ENCODE data around the gene RARA.

RARA gene

DNA sequence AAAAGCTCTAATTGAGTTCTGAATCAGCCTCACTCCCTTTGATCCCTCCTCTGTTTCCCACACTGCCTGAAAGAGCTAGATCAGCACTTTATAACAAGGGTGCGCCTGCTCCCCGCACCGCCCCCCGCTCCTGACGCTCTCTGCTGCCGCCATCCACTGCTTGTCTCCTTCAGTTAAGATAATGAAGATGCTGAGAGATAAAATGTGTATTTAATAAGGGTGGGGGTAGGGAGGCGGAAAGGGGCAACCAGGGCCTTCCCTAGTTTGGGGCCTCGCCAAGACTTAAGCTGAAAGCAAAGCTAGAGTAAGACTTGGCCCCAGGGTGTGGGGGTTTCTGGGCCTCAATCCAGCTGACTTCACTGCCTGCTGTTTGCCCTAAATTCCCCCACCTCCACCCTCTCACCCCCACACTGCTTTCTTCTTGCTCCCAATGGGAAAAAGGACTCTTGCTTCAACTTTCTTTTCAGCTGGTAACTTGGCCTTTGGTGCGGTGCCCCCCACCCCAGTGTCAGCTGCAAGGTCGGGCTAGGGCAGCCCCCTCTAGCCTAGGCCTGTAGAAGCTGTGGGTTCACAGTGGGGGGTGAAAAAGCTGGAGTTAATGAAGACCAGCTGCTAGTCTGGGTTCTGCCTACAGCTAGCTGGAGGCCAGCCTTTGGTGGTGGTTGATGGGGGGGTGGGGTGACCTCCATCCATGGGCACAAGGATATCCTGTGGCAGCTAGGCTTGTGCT, 1.8 kb upstream of the RARA start:
- no peak for TF ChIP-seq ZFX (IDR thresholded peaks at IDR 0.05)
- TF ChIP-seq, protein P1, sequence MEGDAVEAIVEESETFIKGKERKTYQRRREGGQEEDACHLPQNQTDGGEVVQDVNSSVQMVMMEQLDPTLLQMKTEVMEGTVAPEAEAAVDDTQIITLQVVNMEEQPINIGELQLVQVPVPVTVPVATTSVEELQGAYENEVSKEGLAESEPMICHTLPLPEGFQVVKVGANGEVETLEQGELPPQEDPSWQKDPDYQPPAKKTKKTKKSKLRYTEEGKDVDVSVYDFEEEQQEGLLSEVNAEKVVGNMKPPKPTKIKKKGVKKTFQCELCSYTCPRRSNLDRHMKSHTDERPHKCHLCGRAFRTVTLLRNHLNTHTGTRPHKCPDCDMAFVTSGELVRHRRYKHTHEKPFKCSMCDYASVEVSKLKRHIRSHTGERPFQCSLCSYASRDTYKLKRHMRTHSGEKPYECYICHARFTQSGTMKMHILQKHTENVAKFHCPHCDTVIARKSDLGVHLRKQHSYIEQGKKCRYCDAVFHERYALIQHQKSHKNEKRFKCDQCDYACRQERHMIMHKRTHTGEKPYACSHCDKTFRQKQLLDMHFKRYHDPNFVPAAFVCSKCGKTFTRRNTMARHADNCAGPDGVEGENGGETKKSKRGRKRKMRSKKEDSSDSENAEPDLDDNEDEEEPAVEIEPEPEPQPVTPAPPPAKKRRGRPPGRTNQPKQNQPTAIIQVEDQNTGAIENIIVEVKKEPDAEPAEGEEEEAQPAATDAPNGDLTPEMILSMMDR (conservative IDR thresholded peaks at IDR 0.05) = no peak
- H3K27ac ChIP-seq = no peak overlapping the region

DNA sequence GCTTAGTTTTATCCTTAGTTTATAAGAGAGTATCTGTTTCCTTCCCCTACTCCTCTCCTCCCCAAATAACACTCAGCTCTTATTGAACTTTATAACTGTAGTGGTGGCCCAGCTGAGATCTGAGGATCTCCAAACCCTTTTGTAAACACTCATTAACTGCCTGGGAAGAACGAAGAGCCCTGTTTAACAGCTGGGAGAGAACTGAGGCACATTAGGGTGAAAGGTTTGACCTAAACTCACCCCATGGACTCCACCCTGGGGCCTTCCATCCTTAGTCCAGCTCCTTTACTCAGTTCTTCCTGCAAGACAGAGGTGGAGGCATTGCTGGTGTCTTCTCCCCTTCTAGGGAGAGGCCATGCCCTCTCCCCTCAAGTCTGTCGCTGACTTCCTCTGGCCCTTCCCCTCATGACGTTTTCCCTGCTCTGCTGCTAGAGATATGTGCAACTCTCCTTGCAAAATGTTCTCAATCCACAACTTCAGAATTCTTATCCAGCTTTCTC, 1.2 kb upstream of the RARA start:
- TF ChIP-seq ZFX (IDR thresholded peaks at IDR 0.05) = no peak
- TF ChIP-seq, protein P1 (conservative IDR thresholded peaks at IDR 0.05) = no peak
- no peak overlapping the region for H3K27ac ChIP-seq

DNA sequence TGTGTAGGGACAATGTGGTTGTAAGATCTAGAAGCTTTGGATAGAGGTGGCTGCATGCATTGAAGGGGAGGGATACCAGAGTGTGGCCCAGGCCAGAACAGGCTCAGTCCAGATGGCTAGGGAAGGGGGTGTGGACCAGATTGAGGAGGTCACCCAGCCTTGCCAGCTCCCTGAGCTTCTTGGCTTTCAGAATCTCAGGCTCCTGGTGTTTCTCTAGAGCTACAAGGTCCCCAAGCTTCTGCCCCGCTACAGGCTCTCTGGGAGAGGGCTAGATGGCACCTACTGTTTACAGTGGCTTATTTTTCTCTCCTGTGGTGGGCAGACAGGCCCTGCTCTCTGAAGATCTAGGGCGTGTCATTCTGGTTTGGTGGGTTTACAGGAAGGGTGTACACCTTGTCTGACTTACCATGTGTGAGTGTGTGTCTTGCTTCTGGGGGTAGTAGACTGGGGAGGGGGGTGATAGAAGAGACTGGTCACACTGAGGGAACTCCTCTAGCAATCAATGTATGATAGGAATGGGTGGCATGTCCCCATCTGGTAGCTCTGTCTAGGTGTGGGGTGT, 1.1 kb downstream of the RARA start:
- H3K27ac ChIP-seq = no peak overlapping the region
- TF ChIP-seq, protein P1 (conservative IDR thresholded peaks at IDR 0.05) = no peak
- TF ChIP-seq ZFX (IDR thresholded peaks at IDR 0.05) = no peak

DNA sequence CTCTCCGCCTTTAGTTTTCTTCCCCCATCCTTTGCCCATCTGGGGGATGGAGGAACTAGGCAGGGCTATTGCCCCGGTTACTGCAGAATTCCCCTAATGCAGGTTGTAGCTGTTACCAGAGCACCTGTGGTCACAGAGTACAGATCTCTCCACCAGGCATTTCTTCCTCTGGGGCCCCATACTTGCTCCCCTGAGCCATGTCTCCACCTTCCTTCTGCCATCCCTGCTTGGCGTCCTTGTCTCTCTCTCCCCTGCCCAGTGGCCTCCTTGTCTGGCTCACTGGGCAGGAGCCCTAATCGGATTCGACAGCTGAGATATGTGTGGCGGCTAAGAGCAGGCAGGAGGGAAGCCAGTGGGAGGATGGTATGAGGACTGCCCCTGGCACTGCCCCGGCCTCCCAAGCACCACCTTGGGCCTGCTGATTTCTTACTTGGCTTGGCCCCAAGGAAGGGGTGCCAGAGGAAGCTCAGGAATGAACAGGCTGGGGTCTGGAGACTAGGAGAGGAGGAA, 2.0 kb downstream of the RARA start:
- no peak for TF ChIP-seq ZFX (IDR thresholded peaks at IDR 0.05)
- TF ChIP-seq, protein P1 (conservative IDR thresholded peaks at IDR 0.05) = no peak
- peak overlapping the region; percentile 18 for H3K27ac ChIP-seq

DNA sequence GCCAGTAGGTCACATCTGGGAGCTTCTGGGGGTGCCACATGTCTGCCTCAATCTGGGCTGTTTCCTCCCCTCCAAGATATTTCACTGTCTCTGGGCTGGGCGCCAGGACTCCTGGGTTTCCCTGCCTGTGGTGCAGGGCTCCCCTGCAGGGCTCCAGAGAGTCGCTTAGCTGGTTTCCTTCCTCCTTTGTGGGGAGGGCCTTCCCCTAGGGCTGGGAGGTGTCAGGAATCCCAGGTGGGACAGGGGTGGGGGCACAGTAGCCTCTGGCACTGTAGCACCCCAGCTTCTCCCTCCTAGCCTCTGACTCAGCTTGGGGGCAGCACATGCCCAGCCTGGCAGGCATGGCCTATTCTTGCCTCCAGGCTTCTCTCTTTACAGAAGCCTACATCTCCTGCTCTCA, 2.6 kb downstream of the RARA start:
- H3K27ac ChIP-seq = peak overlapping the region; percentile 18
- no peak for TF ChIP-seq ZFX (IDR thresholded peaks at IDR 0.05)
- TF ChIP-seq, protein P1 (conservative IDR thresholded peaks at IDR 0.05) = no peak

DNA sequence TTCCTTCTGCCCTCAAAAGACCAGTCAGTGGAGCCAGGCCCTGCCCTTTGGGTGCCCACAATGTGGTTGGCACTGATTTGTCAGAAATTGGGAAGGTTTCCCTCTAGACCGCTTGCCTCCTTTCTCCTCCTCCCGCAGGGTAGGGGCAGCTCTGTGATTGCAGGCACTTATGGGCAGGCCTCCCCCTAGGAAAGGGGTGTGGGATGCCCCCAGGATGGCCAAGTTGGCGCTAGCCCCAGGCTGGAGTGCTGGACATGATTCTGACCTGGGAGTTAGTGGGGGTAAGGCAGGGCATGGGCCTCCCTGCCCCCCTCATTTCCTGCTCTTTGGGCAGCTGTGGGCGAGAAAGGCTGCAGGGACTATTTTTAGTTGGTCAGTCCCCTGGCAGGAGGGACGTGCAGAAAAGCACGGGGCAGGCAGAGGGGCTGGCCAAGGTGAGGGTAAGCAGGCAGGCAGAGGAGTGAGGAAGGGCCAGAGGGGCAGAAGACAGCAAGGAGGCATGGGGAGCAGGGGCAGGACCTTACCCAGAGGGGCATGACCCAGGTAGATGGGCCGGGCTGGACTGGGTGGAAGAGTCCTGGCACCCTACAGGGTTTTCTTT, 3.3 kb downstream of the RARA start:
- TF ChIP-seq, protein P1 (conservative IDR thresholded peaks at IDR 0.05) = no peak
- no peak for TF ChIP-seq ZFX (IDR thresholded peaks at IDR 0.05)
- peak overlapping the region; percentile 18 for H3K27ac ChIP-seq
